ENCODE data around the gene CTRB2.
"Not testable (repeated sequence)": the region's sequence is repeated elsewhere in the genome, so short reads cannot be mapped to it uniquely, and the experiment has no call there.

CTRB2 gene

DNA sequence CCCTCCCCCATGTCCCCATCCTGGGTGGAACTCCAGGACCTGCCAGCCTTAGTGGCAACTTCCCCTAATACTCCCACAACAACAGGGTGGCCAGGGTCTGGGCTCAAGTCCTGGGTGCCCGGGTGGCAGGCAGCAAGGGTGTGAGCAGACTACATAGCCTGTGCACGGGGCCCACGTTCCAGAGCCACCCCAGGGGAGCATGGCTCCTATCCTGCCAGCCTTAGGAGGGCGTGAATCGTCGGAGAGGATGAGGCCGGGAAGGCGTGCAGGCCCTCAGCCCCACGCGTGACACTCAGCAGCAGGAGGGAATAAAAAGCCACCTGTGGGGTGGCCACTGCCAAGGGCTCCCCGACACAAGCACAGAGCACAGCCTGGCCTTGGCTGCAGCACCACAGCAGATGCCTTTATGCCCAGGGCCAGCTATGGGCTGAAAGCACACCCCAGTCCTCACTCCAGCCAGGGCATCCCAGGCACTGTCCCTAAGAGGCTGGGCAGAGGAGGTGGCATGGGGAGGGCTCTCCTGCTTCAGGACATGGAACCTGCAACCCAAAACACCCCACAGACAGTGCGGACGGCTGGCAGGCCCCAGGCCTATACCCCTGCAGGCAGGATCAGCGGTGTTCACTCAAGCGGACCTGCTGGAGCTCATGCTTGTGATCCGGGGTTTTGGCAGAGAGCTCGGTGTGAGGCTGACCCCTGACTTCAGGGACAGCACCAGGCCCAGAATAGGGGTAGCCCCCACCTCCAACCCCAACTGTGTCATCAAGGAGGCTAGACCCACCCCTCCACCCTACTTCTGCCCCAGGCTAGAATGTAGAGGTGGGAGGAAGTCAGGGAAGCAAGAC, 41.8 kb upstream of the CTRB2 start:
- Histone ChIP-seq H3K4me3 (ENCODE audit: low read depth, low read length) (peak overlapping the region; percentile 84; the same call in 1 of the 2 replicates), H3K36me3 (ENCODE audit: control insufficient read depth, insufficient read depth, low read length) (peaks cover 25% of the 10 kb centered on the region), H3K4me1 (ENCODE audit: control insufficient read depth, insufficient read depth, low read length) (peaks cover 83% of the 10 kb centered on the region), H3K27me3 (ENCODE audit: control insufficient read depth, insufficient read depth, low read length) (no peaks in the 10 kb centered on the region), H3K27ac (ENCODE audit: low read depth, low read length) (no peak overlapping the region), H3K9ac (ENCODE audit: low read length) (peak overlapping the region; percentile 88), H3K9me3 (ENCODE audit: control insufficient read depth, insufficient read depth, low read depth, low read length) (no peaks in the 10 kb centered on the region)

DNA sequence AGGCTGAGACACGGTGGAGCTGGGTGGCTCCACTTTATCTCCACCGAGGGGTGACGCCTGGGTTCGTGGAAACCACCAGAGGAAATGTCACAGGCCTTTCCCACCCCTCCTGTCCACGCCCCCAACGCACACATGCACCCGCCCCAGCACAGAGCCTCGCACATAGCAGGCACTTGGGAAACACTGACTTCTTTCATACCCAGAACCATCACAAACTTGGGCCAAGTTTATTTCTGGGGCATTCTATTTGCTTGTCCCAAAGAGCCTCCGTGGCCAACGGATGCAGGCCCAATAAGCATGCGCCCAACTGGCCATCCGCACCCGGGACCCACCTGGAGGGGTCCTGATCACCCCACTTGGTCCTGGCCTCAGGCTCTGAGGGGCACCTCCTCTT, 41.2 kb upstream of the CTRB2 start:
- Histone ChIP-seq H3K9me3 (ENCODE audit: control insufficient read depth, insufficient read depth, low read depth, low read length) (no peaks in the 10 kb centered on the region), H3K4me1 (ENCODE audit: control insufficient read depth, insufficient read depth, low read length) (peaks cover 80% of the 10 kb centered on the region), H3K9ac (ENCODE audit: low read length) (no peak overlapping the region), H3K27me3 (ENCODE audit: control insufficient read depth, insufficient read depth, low read length) (no peaks in the 10 kb centered on the region), H3K36me3 (ENCODE audit: control insufficient read depth, insufficient read depth, low read length) (peaks cover 30% of the 10 kb centered on the region), H3K27ac (ENCODE audit: low read depth, low read length) (no peak overlapping the region), H3K4me3 (ENCODE audit: low read depth, low read length) (peak overlapping the region; percentile 5; the same call in 1 of the 2 replicates)

DNA sequence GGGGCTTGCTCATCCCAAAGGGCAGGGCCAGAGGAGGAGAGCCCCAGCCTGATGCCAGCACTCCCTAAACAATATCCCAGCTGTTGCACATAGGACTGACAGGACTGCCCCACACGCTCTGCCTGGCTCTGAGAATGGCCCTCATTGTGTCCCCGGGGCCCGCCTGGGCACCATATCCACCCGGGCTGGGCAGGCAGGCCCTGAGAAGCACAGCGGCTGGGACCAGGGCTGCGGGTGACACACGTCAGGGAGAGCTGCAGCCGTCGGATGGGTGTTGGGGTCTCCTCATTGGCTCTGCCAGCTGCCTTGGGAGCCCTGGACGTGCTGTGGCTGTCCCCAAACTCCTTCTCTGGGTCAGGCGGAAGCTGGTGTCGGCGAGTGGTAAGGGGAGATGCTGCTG, 40.3 kb upstream of the CTRB2 start:
- H3K27me3 ChIP-seq (ENCODE audit: control insufficient read depth, insufficient read depth, low read length) = no peaks in the 10 kb centered on the region
- peak overlapping the region; percentile 20 for H3K9ac ChIP-seq (ENCODE audit: low read length)
- H3K36me3 ChIP-seq (ENCODE audit: control insufficient read depth, insufficient read depth, low read length) = peaks cover 39% of the 10 kb centered on the region
- no peaks in the 10 kb centered on the region for H3K9me3 ChIP-seq (ENCODE audit: control insufficient read depth, insufficient read depth, low read depth, low read length)
- H3K4me1 ChIP-seq (ENCODE audit: control insufficient read depth, insufficient read depth, low read length) = peaks cover 71% of the 10 kb centered on the region
- peak overlapping the region; percentile 95; the same call in 1 of the 2 replicates for H3K27ac ChIP-seq (ENCODE audit: low read depth, low read length)
- H3K4me3 ChIP-seq (ENCODE audit: low read depth, low read length) = no peak overlapping the region

DNA sequence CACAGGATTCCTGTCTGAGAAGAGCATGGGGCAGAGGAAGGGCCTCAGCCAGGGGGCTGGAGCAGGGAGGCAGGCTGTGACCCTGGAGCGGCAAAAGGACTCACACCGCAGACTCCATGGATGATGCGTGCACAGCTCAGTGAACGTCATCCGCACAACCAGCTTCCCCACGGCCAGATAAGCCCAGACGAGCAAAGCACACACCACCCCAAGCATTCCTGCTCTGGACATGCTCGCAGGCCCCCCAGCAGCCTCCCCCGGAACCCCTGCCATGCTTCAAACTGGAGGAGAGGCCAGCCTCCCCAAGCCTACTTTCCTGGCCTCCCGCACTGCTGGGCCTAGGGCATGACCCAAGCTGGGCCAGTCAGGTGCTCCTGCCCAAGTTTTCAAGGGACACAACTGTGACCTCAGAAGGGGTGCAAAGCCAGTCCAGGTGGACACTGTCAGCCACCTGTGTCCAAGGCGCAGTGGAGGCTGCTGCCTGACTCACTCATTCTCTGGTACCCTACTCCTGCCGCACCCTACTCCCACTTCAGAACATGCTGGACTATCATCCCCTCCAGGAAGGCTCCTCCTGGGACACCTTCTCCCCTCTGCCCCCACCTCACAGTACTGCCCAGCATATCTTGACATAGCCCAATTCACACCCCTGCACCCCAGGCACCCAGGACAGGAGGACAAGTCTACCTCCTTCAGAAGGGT, 39.7 kb upstream of the CTRB2 start:
- Histone ChIP-seq H3K36me3 (ENCODE audit: control insufficient read depth, insufficient read depth, low read length) (peaks cover 45% of the 10 kb centered on the region), H3K4me1 (ENCODE audit: control insufficient read depth, insufficient read depth, low read length) (peaks cover 65% of the 10 kb centered on the region), H3K9ac (ENCODE audit: low read length) (peak overlapping the region; percentile 82), H3K27ac (ENCODE audit: low read depth, low read length) (peak overlapping the region; percentile 95), H3K9me3 (ENCODE audit: control insufficient read depth, insufficient read depth, low read depth, low read length) (no peaks in the 10 kb centered on the region), H3K27me3 (ENCODE audit: control insufficient read depth, insufficient read depth, low read length) (no peaks in the 10 kb centered on the region), H3K4me3 (ENCODE audit: low read depth, low read length) (no peak overlapping the region; the same call in 1 of the 2 replicates)

DNA sequence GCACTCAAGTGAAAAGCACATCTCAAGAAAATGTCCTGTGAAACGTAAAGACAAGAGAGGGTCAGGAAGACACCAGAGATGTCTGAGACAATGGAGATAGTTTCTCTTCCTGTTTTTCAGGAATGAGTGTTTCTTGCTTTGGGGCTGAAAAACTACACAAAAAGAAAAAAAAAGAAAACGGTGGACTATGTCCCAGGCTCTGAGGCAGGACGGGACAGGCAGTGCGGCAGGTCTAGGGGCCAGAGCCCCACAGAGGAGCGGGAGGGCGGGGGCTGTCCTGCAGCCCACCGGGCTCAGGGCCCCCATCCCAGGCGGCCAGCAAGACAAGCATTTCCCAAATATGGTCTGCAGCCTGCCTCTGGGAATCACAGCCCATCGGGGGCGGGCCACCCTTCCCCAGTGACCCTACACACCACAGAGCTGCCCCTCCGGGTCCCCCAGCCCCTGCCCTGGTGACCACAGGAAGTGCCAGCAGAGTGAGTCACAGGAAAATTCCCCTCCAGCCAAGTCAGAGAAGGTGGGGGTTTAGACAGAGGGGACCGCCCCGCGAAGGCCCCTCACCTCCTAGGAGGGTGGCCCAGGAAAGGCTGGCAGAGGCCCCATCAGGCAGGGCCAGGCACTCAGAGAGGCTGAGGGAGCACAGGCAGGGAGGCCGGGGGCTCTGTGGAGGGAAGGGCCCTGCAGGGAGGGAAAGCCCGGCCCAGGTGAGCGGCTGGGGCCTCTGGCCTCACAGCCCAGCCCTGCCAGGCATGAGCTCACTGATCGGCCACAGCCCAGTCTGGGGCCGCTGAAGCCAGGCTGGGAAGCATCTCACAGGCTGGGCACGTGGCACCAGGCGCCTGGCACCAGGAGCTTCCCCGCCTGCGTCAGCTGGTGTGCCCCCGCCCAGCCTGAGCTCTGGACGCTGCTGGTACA, 38.1 kb upstream of the CTRB2 start:
- Histone ChIP-seq H3K36me3 (ENCODE audit: control insufficient read depth, insufficient read depth, low read length) (peaks cover 60% of the 10 kb centered on the region), H3K4me3 (ENCODE audit: low read depth, low read length) (peak overlapping the region; percentile 14; the same call in 1 of the 2 replicates), H3K9me3 (ENCODE audit: control insufficient read depth, insufficient read depth, low read depth, low read length) (no peaks in the 10 kb centered on the region), H3K27me3 (ENCODE audit: control insufficient read depth, insufficient read depth, low read length) (no peaks in the 10 kb centered on the region), H3K4me1 (ENCODE audit: control insufficient read depth, insufficient read depth, low read length) (peaks cover 72% of the 10 kb centered on the region), H3K9ac (ENCODE audit: low read length) (peak overlapping the region; percentile 82), H3K27ac (ENCODE audit: low read depth, low read length) (peak overlapping the region; percentile 95)

DNA sequence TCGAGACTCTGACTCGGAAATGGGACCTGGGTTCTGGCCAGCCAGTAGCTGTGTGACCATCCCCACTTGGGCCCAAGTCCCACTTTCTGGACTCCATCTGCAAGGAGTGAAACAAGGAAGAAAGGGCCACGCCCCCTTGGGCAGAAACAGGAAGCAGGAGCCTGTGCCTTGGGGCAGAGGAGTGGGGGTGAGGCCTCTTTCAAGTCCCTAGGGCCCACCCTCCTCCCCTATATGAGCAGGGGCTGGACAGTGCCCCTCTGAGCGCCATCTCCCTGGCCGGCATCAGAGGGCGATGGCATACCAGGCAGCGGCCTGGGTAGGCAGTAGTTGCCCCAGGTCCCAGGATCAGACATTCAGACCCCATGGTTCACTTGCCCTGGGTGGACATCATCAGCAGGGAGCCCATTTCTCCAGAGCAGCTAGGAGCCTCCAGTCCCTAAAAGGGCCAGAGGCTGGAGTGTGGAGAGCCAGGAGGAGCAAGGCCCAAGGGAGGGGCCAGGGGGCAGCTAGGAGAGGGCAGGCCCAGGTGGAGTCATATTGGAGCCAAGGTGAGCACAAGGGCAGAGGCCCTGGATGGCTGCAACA, 37.4 kb upstream of the CTRB2 start:
- H3K4me3 ChIP-seq (ENCODE audit: low read depth, low read length) = no peak overlapping the region; the same call in 1 of the 2 replicates
- H3K27ac ChIP-seq (ENCODE audit: low read depth, low read length) = peak overlapping the region; percentile 95
- no peaks in the 10 kb centered on the region for H3K9me3 ChIP-seq (ENCODE audit: control insufficient read depth, insufficient read depth, low read depth, low read length)
- peaks cover 68% of the 10 kb centered on the region for H3K36me3 ChIP-seq (ENCODE audit: control insufficient read depth, insufficient read depth, low read length)
- H3K27me3 ChIP-seq (ENCODE audit: control insufficient read depth, insufficient read depth, low read length) = no peaks in the 10 kb centered on the region
- peak overlapping the region; percentile 82 for H3K9ac ChIP-seq (ENCODE audit: low read length)
- H3K4me1 ChIP-seq (ENCODE audit: control insufficient read depth, insufficient read depth, low read length) = peaks cover 72% of the 10 kb centered on the region

DNA sequence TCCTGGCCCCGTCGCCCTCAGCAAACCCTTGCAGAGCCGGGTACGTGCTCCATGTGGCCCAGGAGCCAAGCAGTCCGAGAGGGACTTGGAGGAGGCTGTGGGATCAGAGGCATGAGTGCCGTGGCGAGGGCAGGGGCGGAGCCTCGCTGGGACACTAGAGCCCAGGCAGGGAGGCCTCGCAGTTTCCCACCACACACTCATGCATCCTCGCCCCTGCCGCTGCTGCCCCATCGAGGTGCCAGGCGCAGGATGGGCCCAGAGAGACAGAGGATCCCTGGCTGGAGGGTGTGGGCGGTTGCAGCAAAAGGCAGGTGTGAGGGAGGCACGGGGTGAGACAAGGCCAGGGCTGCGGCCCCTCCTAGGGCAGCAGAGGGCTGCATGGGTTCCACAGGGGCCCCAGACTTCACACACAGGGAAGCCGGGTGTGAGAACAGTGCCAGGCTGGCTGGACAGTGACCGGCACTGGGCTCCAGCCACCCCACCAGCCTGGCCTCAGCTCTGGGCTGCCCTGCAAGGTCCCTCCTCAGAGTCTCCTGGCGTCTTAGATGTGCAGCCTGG, 36.8 kb upstream of the CTRB2 start:
- H3K4me3 ChIP-seq (ENCODE audit: low read depth, low read length) = no peak overlapping the region
- no peaks in the 10 kb centered on the region for H3K9me3 ChIP-seq (ENCODE audit: control insufficient read depth, insufficient read depth, low read depth, low read length)
- H3K9ac ChIP-seq (ENCODE audit: low read length) = peak overlapping the region; percentile 82
- H3K27me3 ChIP-seq (ENCODE audit: control insufficient read depth, insufficient read depth, low read length) = no peaks in the 10 kb centered on the region
- peak overlapping the region; percentile 95 for H3K27ac ChIP-seq (ENCODE audit: low read depth, low read length)
- H3K4me1 ChIP-seq (ENCODE audit: control insufficient read depth, insufficient read depth, low read length) = peaks cover 72% of the 10 kb centered on the region
- peaks cover 67% of the 10 kb centered on the region for H3K36me3 ChIP-seq (ENCODE audit: control insufficient read depth, insufficient read depth, low read length)

DNA sequence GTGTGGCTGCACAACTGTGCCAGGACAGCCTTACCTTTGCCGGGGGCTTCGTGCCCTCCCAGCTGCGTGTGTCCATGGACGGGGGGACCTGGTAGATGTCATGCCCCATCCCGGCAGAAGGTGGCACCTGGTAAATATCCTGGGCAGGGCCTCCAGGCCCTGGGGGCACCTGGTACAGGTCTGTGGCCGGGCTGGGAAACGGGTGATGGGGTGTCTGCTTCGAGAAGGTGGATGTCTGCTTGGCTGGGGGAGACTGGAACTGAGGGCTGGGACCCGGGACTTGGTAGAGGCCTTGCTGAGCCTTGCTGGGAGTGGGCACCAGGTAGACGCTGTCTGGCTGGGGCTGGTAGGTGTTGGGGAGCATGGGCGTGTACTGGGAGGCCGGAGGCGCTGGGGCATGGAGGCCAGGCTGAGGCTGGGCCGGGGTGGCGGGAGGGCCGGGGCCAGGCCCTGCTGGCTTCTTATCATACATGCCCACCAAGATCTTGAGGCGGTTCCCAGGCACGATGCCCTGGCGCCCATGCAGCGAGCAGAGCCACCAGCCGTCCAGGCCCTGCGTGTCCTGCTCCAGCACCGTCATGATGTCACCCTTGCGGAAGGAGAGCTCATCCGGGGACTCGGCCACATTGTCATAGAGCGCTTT, 35.6 kb upstream of the CTRB2 start:
- H3K27me3 ChIP-seq (ENCODE audit: control insufficient read depth, insufficient read depth, low read length); H3K27ac ChIP-seq (ENCODE audit: low read depth, low read length); H3K9ac ChIP-seq (ENCODE audit: low read length); H3K4me3 ChIP-seq (ENCODE audit: low read depth, low read length); H3K9me3 ChIP-seq (ENCODE audit: control insufficient read depth, insufficient read depth, low read depth, low read length): not testable (repeated sequence)
- Histone ChIP-seq H3K36me3 (ENCODE audit: control insufficient read depth, insufficient read depth, low read length) (peaks cover 70% of the 10 kb centered on the region), H3K4me1 (ENCODE audit: control insufficient read depth, insufficient read depth, low read length) (peaks cover 67% of the 10 kb centered on the region)

DNA sequence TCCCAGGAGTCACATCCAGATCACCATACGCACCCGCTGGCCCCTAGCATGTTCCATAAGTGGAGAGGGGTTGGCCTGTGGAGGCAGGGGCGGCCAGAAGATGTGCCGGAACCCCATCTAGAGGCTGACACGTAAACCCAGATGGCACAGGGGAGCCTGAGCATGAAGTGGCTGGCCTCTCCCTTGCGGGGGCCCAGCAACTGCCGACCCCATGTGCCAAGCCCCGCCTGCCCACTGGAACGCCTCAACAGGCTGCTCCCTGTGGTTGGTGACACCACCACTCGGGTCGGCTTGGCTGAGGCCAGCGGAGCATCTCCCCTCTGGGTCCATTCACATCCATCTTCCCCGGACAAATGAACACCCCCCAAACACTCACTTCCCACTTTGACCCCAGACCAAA, 35.0 kb upstream of the CTRB2 start:
- Histone ChIP-seq H3K9me3 (ENCODE audit: control insufficient read depth, insufficient read depth, low read depth, low read length) (no peaks in the 10 kb centered on the region), H3K4me1 (ENCODE audit: control insufficient read depth, insufficient read depth, low read length) (peaks cover 61% of the 10 kb centered on the region), H3K27me3 (ENCODE audit: control insufficient read depth, insufficient read depth, low read length) (no peaks in the 10 kb centered on the region), H3K27ac (ENCODE audit: low read depth, low read length) (no peak overlapping the region), H3K36me3 (ENCODE audit: control insufficient read depth, insufficient read depth, low read length) (peaks cover 72% of the 10 kb centered on the region), H3K4me3 (ENCODE audit: low read depth, low read length) (no peak overlapping the region), H3K9ac (ENCODE audit: low read length) (no peak overlapping the region)

DNA sequence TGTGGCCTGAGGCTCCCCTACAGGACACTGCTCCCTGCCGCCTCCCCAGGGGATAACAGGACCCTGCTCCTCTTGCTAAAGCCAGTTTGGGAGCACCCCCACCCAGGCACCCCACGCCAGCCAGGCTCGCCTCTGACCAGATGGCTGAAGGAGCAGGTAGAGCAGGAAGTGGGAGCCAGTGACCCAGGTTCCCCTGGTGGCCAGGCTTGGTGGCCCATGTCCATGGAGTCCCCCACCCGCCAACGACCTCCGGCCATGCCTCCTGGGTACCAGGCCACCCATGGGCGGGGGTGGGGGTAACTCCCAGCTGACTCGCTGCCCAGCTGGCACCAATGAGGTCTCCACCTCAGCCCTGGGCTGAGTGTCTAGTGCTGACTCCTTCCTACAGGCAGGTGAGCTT, 34.5 kb upstream of the CTRB2 start:
- H3K27me3 ChIP-seq (ENCODE audit: control insufficient read depth, insufficient read depth, low read length) = no peaks in the 10 kb centered on the region
- H3K9ac ChIP-seq (ENCODE audit: low read length) = no peak overlapping the region
- H3K27ac ChIP-seq (ENCODE audit: low read depth, low read length) = no peak overlapping the region
- H3K9me3 ChIP-seq (ENCODE audit: control insufficient read depth, insufficient read depth, low read depth, low read length) = no peaks in the 10 kb centered on the region
- H3K4me3 ChIP-seq (ENCODE audit: low read depth, low read length) = no peak overlapping the region
- peaks cover 56% of the 10 kb centered on the region for H3K4me1 ChIP-seq (ENCODE audit: control insufficient read depth, insufficient read depth, low read length)
- peaks cover 72% of the 10 kb centered on the region for H3K36me3 ChIP-seq (ENCODE audit: control insufficient read depth, insufficient read depth, low read length)

All from HUES6 (cell line).